ENCODE results near the gene HBA2.
"Not testable (repeated sequence)": the region's sequence is repeated elsewhere in the genome, so short reads cannot be mapped to it uniquely, and the experiment has no call there.

HBA2 gene

GRCh38 chr16:175011-175949 is 2.6 kb downstream of the HBA2 start:
- no peak for DNase-seq (ENCODE audit: low spot score)

GRCh38 chr16:176006-176405 is 3.3 kb downstream of the HBA2 start:
- not testable (repeated sequence) for DNase-seq (ENCODE audit: low spot score)

- DNase-seq (ENCODE audit: low spot score), result not testable (repeated sequence)
Measured at GRCh38 chr16:176477-177382, 4.1 kb downstream of the HBA2 start, which contains the start of gene HBA1. Gene HBA1 (plus strand): TSS chr16:176680. CDS start chr16:176717, 37 bp downstream.

GRCh38 chr16:177394-177822 is 4.7 kb downstream of the HBA2 start:
- peak; percentile 96 for DNase-seq (ENCODE audit: low spot score)

GRCh38 chr16:177981-178667 is 5.4 kb downstream of the HBA2 start:
- DNase-seq (ENCODE audit: low spot score), result no peak

GRCh38 chr16:178668-179015 is 6.0 kb downstream of the HBA2 start:
- no peak for DNase-seq (ENCODE audit: low spot score)

GRCh38 chr16:179211-180092 is 6.8 kb downstream of the HBA2 start:
- DNase-seq (ENCODE audit: low spot score), result no peak

GRCh38 chr16:180101-180675 is 7.5 kb downstream of the HBA2 start, which contains the start of gene HBQ1:
Gene HBQ1 (plus strand): TSS chr16:180459. CDS start chr16:180487, 28 bp downstream.
- no peak for DNase-seq (ENCODE audit: low spot score)

- DNase-seq (ENCODE audit: low spot score), result peak; percentile 52
Measured at GRCh38 chr16:180681-181564, 8.2 kb downstream of the HBA2 start.

GRCh38 chr16:181565-182021 is 8.9 kb downstream of the HBA2 start:
- DNase-seq (ENCODE audit: low spot score), result no peak

GRCh38 chr16:183005-183404 is 10.3 kb downstream of the HBA2 start:
- DNase-seq (ENCODE audit: low spot score), result no peak

- DNase-seq (ENCODE audit: low spot score), result no peak
Measured at GRCh38 chr16:185213-185612, 12.5 kb downstream of the HBA2 start.

GRCh38 chr16:185691-186090 is 13.0 kb downstream of the HBA2 start:
- DNase-seq (ENCODE audit: low spot score), result no peak

- no peak for DNase-seq (ENCODE audit: low spot score)
Measured at GRCh38 chr16:187330-187729, 14.7 kb downstream of the HBA2 start.

- no peak for DNase-seq (ENCODE audit: low spot score)
Measured at GRCh38 chr16:188674-189073, 16.0 kb downstream of the HBA2 start.

GRCh38 chr16:189604-190186 is 17.0 kb downstream of the HBA2 start:
- DNase-seq (ENCODE audit: low spot score), result no peak

- DNase-seq (ENCODE audit: low spot score), result no peak
Measured at GRCh38 chr16:191831-192230, 19.2 kb downstream of the HBA2 start.

GRCh38 chr16:192686-193085 is 20.0 kb downstream of the HBA2 start:
- no peak for DNase-seq (ENCODE audit: low spot score)

GRCh38 chr16:193441-193840 is 20.8 kb downstream of the HBA2 start:
- DNase-seq (ENCODE audit: low spot score), result no peak

Measured in RKO (cell line).